A172 (cell line): ENCODE measurements around the gene IGSF3. TPM values are rescaled to one million over a fixed set of nuclear protein-coding genes. Genes with fewer than 3 reads are reported as not detected.
"Not testable (repeated sequence)": the region's sequence is repeated elsewhere in the genome, so short reads cannot be mapped to it uniquely, and the experiment has no call there.

ENCODE experiments used
- DNase-seq: peaks from one replicate; pipeline ENCODE4 v3.0.0-alpha.2; 2015; ENCODE audit warnings: low spot score
- total RNA-seq: library from RNA; depleted of rRNA; stranded (reverse); fragments of >200 nt; shearing (Covaris generic); gene quantifications from 2 replicates; pipeline ENCODE4 v1.2.3, GENCODE V29; 2014

Gene IGSF3
- total RNA-seq, 1 experiment from 2014 or later, result 20.9 TPM

- DNase-seq, result not testable (repeated sequence)
Measured at GRCh38 chr1:116631996-116632925, 35.3 kb downstream of the IGSF3 start.

- not testable (repeated sequence) for DNase-seq
Measured at GRCh38 chr1:116631554-116631953, 36.0 kb downstream of the IGSF3 start.

GRCh38 chr1:116630057-116630456 is 37.5 kb downstream of the IGSF3 start:
- DNase-seq, result not testable (repeated sequence)

DNA sequence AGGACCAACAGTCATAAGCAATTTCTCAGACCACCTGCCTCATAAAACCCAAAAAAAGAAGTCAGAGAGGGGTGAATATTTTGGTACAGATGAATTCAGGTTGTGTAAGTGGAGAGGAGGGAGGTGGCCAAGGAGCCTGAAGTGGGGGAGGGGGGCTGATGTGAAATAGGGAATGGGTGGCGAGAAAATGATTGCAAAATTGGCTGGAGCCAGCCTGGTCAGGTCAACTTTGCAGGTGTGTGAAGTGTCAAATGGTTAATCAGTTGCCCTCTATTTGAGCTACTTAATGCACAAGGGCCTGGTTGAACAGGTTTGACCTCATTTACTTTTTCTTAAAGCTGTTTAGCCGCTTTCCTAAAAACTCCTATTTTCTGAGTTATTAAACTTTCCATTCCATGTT is 38.1 kb downstream of the IGSF3 start:
- DNase-seq, result not testable (repeated sequence)

DNA sequence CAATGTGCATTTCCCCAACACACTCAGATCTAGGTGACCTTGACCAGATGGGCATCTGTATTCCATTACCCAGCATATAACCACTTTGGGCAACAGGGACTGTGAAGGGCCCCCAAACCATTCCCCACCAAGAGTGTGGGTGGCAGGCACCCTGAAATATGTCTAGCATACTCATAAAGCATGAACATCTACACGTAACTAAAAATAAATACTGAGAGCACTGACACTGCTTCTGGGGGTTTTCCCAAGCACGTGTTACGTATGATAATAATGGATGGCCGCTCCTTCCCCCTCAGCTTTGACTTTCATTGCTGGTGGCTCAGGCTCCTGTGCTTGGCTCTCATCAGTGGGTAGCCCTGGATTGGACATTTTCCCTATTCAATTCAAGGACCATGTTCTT is 39.1 kb downstream of the IGSF3 start:
- no peak for DNase-seq

DNA sequence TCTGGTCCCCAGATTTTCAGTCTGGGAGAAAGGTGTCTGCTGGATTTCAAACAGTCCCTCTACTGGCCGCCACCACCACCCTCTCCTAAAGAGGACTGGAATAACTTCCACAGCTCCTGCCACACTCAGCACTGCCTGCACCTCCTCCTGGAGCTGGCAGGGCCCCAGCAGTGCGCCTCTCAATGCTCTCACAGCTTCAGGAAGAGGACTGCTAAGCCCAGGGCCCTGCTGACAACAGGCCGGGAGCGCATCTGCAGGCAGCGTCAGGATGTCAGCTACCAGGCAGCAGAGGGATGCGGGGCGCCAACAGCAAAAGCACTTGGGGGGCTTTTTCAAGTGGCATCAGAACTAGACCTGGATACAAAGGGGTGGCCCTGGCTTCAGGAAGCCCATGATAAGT is 40.2 kb downstream of the IGSF3 start:
- DNase-seq, result not testable (repeated sequence)

DNA sequence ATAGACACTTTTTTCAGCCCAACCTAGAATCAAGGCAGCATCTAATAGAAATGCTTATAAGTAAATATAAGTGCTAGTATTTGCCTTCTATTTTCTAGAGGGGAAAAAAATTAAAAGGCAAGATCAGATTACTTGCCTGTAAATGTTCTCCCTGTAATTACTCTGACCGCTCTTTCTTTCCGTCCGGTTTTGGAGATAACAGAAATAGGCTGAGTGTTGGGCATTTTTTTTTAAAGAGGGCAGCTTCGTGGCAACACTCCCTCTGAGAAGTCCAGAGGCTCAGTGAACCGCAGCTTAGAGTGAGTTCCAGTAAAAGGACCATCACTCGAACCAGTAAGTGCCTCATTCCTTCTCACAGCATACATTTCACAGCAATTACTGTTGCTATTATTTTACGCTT is 40.6 kb downstream of the IGSF3 start:
- DNase-seq, result not testable (repeated sequence)

GRCh38 chr1:116625155-116625554 is 42.4 kb downstream of the IGSF3 start:
- DNase-seq, result not testable (repeated sequence)

- DNase-seq, result no peak
Measured at GRCh38 chr1:116624040-116624439, 43.5 kb downstream of the IGSF3 start.

DNA sequence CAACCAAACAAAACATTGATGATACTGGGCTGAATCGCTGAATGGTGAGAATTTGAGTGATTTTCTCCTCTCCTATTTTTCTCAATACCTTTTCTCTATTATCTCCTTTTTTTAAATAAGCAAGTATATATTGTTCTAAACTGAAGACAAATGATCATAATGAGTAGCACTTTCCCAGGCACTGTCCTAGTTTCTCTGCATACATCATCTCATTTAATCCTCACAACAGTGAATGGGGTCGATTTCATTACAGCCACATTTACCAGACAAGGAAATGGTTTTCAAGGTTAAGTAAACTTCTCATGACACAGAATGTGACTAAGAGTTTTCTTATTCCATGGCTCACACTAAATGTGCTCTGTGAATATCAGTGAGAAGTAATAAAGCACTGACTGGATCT is 45.0 kb downstream of the IGSF3 start:
- DNase-seq, result not testable (repeated sequence)

- DNase-seq, result peak; percentile 8
Measured at GRCh38 chr1:116621756-116622155, 45.8 kb downstream of the IGSF3 start.

DNA sequence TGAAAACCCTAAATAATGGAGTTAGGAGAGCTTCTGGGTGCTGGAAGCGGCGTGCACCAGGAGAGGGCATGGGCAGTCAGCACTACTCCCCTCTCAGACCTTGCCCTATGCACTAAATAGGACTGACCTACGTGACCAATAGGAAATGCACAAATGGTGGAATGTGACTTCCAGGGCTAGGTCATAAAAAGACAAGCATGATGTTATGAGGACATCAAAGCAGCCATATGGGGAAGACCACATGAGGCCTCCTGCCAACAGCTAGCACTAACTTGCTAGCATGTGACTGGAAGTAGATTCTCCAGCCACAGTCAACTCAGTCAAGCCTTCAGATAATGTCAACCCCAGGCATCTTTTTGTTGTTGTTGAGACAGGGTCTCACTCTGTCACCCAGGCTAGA is 47.1 kb downstream of the IGSF3 start:
- DNase-seq, result not testable (repeated sequence)

DNA sequence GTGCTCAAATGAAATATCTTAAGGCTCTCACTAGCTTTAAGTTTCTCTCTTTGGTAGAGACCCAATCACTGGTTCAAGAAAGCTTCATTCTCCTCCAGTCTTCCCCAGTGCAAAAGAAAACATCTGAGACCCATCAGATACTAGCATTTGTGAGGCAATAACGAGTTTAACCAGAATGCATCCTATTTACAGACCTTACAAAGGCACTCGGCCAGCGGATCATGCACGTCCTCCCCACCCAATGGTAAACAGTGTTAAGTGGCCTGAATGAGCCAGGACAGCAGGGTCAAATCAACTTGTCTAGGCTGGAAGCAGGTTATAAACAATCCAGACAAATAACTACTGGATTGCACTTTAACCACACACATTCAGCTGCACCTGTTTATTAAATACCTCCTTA is 48.4 kb downstream of the IGSF3 start:
- DNase-seq, result not testable (repeated sequence)

DNA sequence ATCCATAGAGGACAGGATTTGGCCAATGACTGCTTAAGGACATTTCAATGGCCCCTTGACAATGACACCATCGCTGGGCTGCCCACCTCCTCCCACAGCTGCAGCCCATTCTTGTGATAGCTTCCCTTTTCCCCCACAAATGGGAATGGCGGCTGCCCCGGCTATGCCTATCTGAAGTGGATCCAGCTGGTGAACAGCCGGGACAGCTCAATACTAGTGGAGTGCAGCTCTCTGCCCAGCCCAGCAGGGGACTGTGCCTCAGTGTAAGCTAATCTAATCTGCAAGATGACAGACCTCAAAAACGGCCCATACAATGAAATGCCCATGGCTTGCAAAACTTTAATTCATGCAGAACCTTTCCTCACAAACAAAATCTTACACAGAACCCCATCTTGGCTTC is 49.7 kb downstream of the IGSF3 start:
- not testable (repeated sequence) for DNase-seq

GRCh38 chr1:116613825-116614224 is 53.7 kb downstream of the IGSF3 start:
- DNase-seq, result not testable (repeated sequence)

DNA sequence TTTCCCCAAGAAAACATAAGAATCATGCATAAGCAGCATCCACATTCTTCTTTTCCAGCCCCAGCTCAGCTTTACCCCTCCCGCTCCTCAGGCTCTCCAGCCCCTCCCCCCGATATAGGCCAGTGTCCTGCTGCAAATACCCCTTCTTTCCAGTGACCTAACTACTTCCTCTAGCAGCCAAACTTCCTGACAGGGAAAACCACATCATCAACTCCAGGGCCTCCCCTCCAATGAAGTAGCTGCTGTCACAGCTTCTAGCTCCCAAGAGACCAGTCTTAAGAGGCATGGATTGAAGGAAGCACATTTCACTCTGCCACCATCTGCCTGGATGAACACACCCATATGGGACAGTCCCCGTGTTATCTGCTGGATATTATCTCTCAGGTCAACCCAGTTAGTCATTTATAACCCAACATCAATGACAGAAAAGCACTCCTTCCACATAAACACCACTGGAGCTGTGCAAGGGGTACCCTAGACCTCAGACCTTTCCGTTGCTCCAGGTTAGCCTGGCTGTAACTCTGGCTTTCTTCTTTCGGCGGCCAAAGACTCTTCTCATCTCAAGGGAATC is 57.6 kb downstream of the IGSF3 start:
- not testable (repeated sequence) for DNase-seq

DNA sequence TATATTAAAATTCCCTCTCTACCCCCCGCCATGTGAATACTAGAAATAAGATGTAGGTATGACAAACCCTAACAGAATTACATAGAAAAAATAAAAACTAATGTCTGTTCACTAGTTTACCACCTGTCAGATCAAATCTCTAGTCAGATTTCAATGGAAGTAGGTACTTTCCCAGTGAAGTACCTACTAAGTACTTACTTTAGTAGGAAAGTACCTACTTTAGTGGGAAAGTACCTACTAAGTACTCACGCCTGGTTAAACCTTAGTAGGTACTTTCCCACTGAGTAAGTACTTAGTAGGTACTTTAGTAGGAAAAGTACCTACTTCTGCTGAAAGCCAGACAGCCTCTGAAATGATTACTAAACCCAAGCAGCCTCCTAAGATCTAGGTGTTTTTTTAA is 58.7 kb downstream of the IGSF3 start:
- DNase-seq, result not testable (repeated sequence)

GRCh38 chr1:116608151-116608550 is 59.4 kb downstream of the IGSF3 start:
- not testable (repeated sequence) for DNase-seq

- DNase-seq, result not testable (repeated sequence)
Measured at GRCh38 chr1:116607463-116607862, 60.1 kb downstream of the IGSF3 start.

GRCh38 chr1:116606067-116606466 is 61.5 kb downstream of the IGSF3 start:
- DNase-seq, result not testable (repeated sequence)

DNA sequence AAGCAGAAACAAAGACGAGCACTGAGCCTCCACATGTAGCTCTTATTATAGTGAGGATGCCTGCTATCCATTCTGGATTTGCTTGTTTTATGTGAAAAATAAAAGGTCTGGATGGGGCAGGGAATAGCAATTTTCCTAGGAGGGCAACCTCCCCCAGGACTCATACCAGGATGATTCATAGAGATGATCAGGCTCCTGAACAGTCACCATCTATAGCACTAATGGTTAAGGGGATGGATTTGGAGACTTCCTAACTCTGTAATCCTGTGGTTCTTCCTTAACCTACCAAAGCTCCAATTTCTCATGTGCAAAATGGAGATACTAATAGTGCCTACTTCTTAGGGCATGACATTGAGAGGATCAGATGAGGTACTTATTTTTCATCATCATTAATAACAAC is 62.2 kb downstream of the IGSF3 start:
- no peak for DNase-seq

- not testable (repeated sequence) for DNase-seq
Measured at GRCh38 chr1:116604408-116604807, 63.1 kb downstream of the IGSF3 start.

DNA sequence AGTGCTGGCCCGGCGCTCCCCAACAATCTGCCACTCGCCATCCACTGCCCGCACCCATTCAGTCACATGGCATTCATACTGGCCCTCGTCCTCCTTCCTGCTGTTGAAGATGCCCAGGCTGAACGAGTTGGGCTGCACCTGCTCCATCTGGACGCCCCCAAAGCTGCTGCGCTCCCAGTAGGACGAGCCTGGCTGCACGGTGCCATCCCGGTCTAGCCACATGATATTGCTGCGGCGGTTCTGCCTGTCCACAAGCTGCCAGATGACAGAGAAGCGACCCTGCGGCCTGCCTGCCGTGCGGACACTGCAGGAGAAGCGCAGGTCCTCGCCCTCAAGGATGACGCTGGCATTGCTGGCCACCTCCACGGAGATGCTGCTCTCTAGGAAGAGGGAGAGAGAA is 63.9 kb downstream of the IGSF3 start:
- DNase-seq, result not testable (repeated sequence)
